Measurements from ENCODE around the gene TPRX2.
"Not testable (repeated sequence)": the region's sequence is repeated elsewhere in the genome, so short reads cannot be mapped to it uniquely, and the experiment has no call there.

The TPRX2 gene

GRCh38 chr19:47863514-47863936 is 4.5 kb downstream of the TPRX2 start:
- no peak for DNase-seq

- no peak for DNase-seq
These were observed 6.1 kb downstream of the TPRX2 start for GRCh38 chr19:47865166-47865565.

DNA sequence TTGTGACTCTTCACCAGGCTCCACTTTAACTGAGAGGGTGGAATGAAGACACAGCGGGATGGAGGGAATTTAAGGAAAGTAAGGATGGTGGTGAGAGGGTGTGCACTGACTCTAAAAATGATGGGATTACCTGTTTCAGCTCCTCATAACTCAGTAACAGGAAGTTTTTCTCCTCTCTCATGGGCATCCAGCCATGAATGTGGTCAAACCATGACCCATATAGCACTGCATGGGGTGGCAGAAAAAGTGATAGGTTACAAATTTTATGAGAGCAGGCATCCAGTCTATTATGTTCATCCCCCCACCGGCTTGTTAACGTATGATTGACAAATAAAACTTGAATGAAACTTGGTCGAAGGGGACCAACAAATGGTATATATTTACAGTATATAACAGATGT is 19.9 kb downstream of the TPRX2 start:
- DNase-seq = no peak

DNA sequence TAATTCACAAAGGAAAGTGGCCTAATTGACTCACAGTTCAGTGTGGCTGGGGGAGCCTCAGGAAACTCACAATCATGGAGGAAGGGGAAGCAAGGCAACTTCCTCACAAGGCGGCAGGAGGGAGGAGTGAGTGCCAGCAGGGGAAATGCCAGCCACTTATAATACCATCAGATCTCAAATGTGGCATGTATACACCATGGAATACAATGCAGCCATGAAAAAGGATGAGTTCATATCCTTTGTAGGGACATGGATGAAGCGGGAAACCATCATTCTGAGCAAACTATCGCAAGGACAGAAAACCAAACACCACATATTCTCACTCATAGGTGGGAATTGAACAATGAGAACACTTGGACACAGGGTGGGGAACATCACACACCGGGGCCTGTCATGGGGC is 20.4 kb downstream of the TPRX2 start:
- DNase-seq = not testable (repeated sequence)

- DNase-seq = no peak
These were observed 22.7 kb downstream of the TPRX2 start for GRCh38 chr19:47881757-47882156.

DNA sequence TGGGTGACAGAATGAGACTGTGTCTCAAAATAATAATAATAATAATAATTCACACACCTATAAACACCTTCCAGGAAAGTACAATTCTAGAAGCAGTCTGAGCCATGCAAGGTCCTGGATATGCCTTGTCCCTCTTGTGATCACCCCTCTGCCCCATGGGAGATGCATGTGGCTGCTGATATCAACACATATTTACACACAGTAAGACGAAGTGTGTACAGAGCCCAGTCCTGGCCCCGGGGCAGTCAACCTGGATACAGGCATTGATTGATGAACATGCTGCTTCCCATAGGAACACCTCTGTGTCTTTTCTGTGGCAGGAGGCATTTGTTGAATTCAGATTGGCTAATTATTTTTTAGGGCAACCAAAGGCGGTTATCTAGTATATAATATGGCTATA is 23.9 kb downstream of the TPRX2 start:
- no peak for DNase-seq

DNA sequence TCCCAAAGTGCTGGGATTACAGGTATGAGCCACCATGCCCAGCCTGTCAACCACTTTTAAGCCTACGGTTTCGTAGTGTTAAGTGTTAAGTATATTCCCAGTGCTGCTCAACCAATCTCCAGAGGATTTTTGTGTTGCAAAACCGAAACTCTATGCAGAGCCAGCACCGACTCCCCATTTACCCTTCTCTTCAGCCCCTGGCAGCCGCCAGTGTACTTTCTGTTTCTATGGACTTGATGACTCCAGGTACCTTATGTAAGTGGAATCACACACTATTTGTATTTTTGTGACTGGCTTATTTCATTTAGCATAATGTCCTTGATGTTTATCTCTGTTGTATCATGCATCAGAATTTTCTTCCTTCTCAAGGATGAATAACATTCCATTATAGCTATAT is 26.0 kb downstream of the TPRX2 start:
- no peak for DNase-seq

DNA sequence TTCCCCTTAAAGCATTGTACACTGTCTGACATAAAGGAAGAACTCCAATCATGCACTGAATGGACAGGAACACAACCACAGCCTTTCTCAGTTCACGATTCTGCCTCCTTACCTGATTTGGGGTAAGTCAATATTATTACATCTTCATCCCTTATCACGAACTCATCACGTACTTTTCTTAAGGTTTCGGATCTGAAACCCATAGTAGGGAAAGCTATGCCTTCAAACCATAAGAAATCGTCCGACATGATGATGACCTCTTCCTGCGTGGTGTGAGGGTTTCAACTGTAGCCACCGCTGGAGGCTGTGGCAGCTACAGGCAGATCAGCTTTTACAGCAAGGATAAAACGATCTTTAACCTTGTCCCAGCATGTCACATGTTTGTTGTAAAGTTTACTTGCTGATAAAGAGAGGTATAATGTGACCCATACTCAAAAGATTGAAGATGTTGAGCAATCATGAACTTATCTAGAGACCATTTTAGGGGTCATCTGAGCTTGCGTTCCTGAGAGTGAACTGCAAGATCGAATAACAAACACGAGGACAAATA is 27.1 kb downstream of the TPRX2 start, which contains the start of gene SULT2A1:
Gene SULT2A1 (minus strand): TSS at position 306 of the 550 bp plus-strand sequence. CDS start 58 bp downstream, at position 248.
- no peak for DNase-seq

DNA sequence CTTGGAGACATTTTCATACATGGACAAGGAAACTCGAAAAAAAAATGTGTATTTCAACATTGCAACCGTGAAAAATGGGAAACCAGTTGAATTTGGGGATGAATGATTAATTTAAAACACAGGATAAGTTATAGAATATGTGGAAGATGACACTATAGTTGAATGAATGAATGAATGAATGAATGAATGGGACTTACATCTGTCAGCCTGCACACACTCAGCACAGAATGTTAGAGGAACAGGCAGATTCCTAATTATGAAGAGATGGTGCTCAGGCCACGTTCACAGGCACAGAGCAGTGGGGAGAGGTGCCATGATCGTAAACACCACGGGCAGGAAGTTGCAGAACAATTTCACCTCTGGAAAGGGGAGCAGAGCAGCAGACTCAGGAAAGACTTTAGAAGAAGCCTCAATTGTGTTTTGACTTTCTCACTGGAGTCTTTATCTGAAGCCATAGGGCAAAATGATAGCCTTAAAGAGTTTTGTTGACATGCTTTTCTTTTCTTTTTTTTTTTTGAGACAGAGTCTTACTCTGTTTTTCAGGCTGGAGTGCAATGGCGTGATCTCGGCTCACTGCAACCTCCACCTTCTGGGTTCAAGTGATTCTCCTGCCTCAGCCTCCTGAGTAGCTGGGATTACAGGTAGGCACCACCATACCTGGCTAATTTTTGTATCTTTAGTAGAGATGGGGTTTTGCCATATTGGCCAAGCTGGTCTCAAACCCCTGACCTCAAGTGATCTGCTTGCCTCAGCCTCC is 32.0 kb downstream of the TPRX2 start:
- no peak for DNase-seq

- DNase-seq = no peak
These were observed 32.5 kb downstream of the TPRX2 start for GRCh38 chr19:47891622-47891922.

GRCh38 chr19:47891923-47892666 is 33.1 kb downstream of the TPRX2 start:
- DNase-seq = no peak

GRCh38 chr19:47895165-47895782 is 36.2 kb downstream of the TPRX2 start:
- DNase-seq = no peak

DNA sequence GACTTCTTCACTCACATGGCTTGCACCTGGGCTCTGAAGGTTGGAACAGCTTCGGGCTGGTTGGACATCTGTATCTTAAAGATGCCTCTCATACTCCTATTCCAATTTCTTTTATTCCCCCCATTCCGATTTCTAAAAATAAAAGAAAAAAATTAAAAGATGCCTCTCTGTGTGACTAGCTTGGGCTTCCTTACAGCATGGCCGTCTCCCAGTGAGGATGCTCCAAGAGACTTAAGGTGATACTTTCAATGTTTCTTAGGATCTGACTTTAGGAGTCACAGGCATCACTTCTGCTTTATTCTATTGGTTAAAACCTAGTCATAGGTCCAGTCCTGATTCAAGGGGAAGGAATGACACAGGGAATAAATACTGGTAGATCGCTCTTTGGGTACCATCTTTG is 37.0 kb downstream of the TPRX2 start:
- no peak for DNase-seq

DNA sequence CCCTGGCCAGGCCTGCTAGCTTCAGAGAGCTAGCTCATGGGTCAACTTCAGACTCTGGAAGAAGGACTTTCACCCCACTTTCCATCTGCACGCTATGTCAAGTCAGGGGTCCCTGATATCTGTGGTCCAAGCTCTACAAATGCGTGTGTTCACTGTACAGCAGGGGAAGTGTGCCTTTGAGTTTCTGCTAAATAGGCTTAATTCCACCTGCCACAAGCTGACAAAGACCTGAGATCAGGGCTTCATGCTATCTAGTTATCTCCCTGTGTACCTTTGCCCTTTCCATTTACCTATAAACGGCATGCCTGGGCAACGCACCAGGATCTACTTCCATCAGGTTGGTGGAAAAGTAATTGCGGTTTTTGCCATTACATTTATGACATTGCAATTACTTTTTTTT is 37.7 kb downstream of the TPRX2 start:
- no peak for DNase-seq

DNA sequence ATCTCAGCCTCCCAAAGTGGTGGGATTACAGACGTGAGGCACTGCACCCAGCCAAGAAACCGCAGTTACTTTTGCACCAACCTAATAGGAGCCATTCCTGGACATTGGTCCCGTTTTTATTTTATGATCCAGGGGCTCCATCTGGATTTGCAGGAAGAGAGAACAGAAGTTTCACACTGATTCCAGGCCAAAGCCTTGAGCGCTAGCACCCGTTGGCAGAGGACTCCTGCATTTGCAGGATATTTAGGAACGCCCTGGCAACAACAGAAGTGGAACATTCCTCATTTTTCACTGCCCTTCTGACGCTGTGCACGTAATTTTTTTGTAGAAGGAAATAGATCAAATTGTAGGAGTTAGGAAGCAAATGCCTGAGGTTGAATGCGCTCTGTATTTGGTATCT is 38.8 kb downstream of the TPRX2 start:
- no peak for DNase-seq

GRCh38 chr19:47899335-47899734 is 40.3 kb downstream of the TPRX2 start:
- DNase-seq = no peak

GRCh38 chr19:47901370-47901769 is 42.3 kb downstream of the TPRX2 start:
- DNase-seq = no peak

- DNase-seq = not testable (repeated sequence)
These were observed 50.3 kb downstream of the TPRX2 start for GRCh38 chr19:47909350-47909749.

- DNase-seq = not testable (repeated sequence)
These were observed 51.2 kb downstream of the TPRX2 start for GRCh38 chr19:47910191-47910590.
